Stimulated activated CD8-positive, alpha-beta memory T cell treated with anti-CD3 and anti-CD28 coated beads, Interleukin-2, amount 100 ng/mL, for 48 hours (primary cell): ENCODE measurements around the gene CCNI2.

Experiments used
- DNase-seq, 2 donors: peaks; one replicate each; pipeline ENCODE4 v3.0.0-alpha.2; 2020; ENCODE audit warnings: low read depth in 2 of 2

CCNI2 gene

GRCh38 chr5:132765311-132766019, 18.2 kb downstream of the CCNI2 start:
- DNase-seq, result no peak

GRCh38 chr5:132766020-132766805, 19.0 kb downstream of the CCNI2 start:
- DNase-seq, result no peak

DNA sequence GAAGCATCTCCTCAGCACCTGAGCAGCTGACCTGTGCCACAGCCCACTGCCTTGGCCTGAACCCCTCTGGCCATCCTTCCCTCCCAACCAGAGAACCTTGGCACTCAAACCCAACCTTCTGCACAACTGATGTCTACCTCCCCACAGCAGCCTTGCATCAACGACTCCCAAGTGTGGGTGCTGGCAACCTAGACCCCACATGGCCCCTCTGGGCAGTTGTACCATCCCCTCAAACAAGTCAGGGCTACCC, 19.5 kb downstream of the CCNI2 start:
- no peak for DNase-seq

DNA sequence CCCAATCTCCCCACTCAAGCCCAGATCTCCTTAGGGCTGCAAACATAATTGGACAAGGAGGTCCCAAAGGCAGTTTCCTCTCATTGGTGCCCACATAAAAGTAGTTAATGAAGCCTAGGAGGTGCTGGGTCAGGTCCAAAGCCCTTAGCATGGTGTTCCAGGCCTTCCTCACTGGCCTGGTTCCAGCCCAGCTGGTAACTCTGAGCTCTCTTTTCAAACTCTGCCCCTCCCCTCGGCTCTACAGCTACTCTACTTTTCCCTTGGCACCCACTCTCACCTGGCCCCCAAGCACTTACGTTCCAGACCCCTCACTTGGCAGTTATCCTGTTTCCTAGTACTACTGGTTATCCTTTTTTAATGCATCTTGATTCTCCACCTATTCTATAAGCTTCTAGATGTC, 19.9 kb downstream of the CCNI2 start:
- DNase-seq, result no peak

- no peak for DNase-seq
These were observed 21.3 kb downstream of the CCNI2 start for GRCh38 chr5:132768485-132768868.

GRCh38 chr5:132770476-132771159, 23.4 kb downstream of the CCNI2 start:
- DNase-seq, result no peak

GRCh38 chr5:132771503-132771998, 24.3 kb downstream of the CCNI2 start:
- DNase-seq, result no peak

- no peak for DNase-seq
These were observed 25.3 kb downstream of the CCNI2 start for GRCh38 chr5:132772291-132773070.

DNA sequence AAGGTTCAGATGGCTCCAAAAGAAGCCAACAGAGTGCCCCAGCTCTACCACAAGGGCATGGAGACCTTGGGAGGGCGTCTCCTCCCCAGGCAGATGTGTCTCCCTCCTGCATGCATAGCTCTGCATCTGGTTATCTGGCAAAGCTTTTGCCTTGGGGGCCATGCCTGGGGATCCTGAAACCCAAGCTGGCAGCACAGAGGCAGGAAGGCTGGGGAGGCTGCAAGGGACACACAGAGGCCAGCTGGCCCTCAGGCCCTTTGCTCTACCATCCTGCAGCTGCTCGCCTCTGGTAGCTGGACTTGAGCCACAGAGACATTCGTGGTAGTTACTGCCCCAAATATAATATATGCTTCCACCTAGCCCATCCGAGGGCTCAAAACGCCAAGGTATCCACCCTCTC, 25.9 kb downstream of the CCNI2 start:
- DNase-seq, result no peak

GRCh38 chr5:132773601-132774355, 26.6 kb downstream of the CCNI2 start:
- DNase-seq, result no peak

DNA sequence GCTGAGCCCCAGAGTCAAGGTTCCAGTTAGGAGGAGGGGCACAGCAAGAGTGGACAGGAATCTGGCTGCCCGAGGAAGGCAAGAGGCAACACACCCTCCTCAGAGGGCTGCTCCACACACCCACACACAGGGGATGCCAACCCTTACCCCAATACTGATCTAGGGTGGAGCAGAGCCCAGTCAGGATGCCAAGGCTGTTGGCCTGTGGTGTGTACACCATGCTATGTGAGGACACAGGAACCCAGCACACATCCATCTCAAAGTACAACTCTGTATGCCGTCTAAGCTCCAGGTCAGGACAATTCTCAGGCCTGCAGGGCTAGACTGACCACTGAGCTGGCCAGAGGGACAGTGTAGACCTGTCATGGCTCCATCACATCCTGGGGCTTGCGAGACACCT, 27.2 kb downstream of the CCNI2 start:
- DNase-seq, result no peak

- DNase-seq, result no peak
These were observed 27.7 kb downstream of the CCNI2 start for GRCh38 chr5:132774896-132775295.

DNA sequence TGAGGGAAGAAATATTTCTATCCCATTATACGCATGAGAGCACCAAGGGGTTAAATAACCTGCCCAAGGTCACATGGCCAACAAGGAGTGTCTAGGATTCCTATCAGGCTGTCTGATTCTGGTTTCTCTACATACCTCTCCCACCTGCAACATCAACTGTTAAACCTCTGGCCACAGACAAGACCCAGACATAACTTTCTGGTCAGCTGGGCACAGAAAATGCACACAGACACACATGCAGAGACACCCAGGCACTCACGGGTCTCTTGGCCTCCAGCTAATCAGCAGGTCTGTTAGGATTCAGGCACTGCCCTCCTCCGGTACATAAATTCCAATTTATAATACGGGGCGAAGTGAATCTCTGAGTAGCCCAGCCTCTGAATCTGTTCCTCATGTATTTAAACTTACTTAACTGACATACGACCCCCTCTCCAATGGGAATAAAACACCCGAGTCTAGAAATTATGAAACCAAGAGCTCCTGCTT, 28.3 kb downstream of the CCNI2 start:
- DNase-seq, result no peak

GRCh38 chr5:132776131-132776937, 29.1 kb downstream of the CCNI2 start:
- no peak for DNase-seq

- no peak for DNase-seq
These were observed 29.6 kb downstream of the CCNI2 start for GRCh38 chr5:132776938-132777208.

- DNase-seq, result peak; percentile 8 to 32
These were observed 30.2 kb downstream of the CCNI2 start, which contains the start of gene SEPTIN8 for GRCh38 chr5:132777209-132778069. Gene SEPTIN8 (minus strand): TSS chr5:132777239. CDS start chr5:132777137, 102 bp downstream.

DNA sequence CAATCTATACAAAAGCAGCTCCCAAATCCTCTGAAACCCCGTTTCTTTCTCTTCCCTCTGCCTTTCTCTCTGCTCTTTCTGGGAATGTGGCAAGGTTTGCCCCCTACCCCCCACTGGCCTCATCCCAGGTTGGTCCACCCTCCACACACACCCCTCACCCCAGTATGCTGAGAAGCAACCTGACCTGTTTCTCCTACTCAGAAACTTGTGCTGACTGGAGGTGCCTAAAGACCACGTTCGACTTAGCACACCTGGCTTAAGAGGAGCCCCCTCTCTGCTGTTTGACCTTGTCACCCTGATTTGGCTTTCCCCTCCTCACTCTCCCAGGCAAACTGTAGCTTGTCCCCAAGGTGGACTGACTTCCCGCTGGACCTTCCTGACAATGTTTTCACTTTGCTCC, 30.9 kb downstream of the CCNI2 start:
- no peak for DNase-seq

GRCh38 chr5:132778856-132779255, 31.6 kb downstream of the CCNI2 start:
- DNase-seq, result no peak

DNA sequence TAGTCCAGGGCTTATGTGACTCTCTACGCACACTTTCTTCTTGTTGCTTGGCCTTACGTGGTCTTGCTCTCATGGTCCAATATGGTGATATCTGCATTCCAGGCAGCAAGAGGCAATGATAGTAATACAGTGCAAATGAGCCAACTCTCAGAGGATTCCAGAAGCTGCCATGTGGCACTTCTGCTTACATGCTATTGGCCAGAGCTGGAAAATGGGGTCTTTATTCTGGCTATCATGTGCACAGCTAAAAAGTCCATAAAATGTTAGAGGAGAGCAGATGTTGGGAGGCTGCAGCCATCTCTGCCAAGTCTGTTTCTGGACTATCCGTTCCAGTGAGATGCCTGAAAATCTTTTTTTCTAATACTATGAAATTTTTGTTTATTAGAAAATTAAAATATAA, 32.7 kb downstream of the CCNI2 start:
- DNase-seq, result no peak

- DNase-seq, result no peak
These were observed 33.4 kb downstream of the CCNI2 start for GRCh38 chr5:132780577-132780976.
